GM21737 (cell line): ENCODE measurements around the gene ZNF134.

Experiments used
- ATAC-seq: cut with Tn5 transposase; IDR thresholded peaks from one replicate; pipeline ENCODE4 v1.9.1; 2021; ENCODE audit warnings: mild to moderate bottlenecking, moderate library complexity; ENCODE audit not compliant: unreplicated experiment

The ZNF134 gene

GRCh38 chr19:57637379-57637778, 23.3 kb downstream of the ZNF134 start:
- ATAC-seq = no peak

- ATAC-seq = no peak
Observed at GRCh38 chr19:57641715-57642234, 27.7 kb downstream of the ZNF134 start.

- ATAC-seq = no peak
Observed at GRCh38 chr19:57642396-57643046, 28.5 kb downstream of the ZNF134 start.

GRCh38 chr19:57643734-57644133, 29.7 kb downstream of the ZNF134 start:
- no peak for ATAC-seq

GRCh38 chr19:57648331-57649003, 34.4 kb downstream of the ZNF134 start:
- ATAC-seq = no peak

GRCh38 chr19:57651654-57651996, 37.6 kb downstream of the ZNF134 start:
- no peak for ATAC-seq

- ATAC-seq = no peak
Observed at GRCh38 chr19:57653689-57654088, 39.6 kb downstream of the ZNF134 start.

GRCh38 chr19:57655443-57655842, 41.4 kb downstream of the ZNF134 start:
- ATAC-seq = no peak

GRCh38 chr19:57656346-57656745, 42.3 kb downstream of the ZNF134 start:
- ATAC-seq = no peak

- ATAC-seq = no peak
Observed at GRCh38 chr19:57664269-57665127, 50.5 kb downstream of the ZNF134 start.

- no peak for ATAC-seq
Observed at GRCh38 chr19:57665261-57665806, 51.3 kb downstream of the ZNF134 start.

GRCh38 chr19:57667228-57667627, 53.2 kb downstream of the ZNF134 start:
- no peak for ATAC-seq

- ATAC-seq = no peak
Observed at GRCh38 chr19:57668635-57669034, 54.6 kb downstream of the ZNF134 start, which contains the start of gene ZSCAN4. TSS of gene ZSCAN4 (plus strand) at chr19:57668935. CDS start at chr19:57676146, 7,211 bp downstream.

GRCh38 chr19:57671124-57671895, 57.3 kb downstream of the ZNF134 start:
- no peak for ATAC-seq

GRCh38 chr19:57672466-57672865, 58.4 kb downstream of the ZNF134 start:
- ATAC-seq = no peak
